Heart right ventricle (tissue), 16 donors: ENCODE data around the gene UBE2L5. TPM values are rescaled to one million over a fixed set of nuclear protein-coding genes. Genes with fewer than 3 reads are reported as not detected.

Experiments used
- ATAC-seq, 8 donors: fragments of 200-7000 bp; cut with Tn5 transposase; one replicate each; pipeline ENCODE4 v1.9.1; 2020; ENCODE audit warnings: mild to moderate bottlenecking in 8 of 8, moderate library complexity in 8 of 8, moderate number of reproducible peaks in 1 of 8
- DNase-seq, 2 donors: peaks; one replicate each; pipeline ENCODE4 v3.0.0-alpha.2; 2020
- H3K27ac ChIP-seq, 10 donors: fragments of 200-600 bp; sonication (generic) in 2 of 10; one replicate each; pipeline versions ENCODE4 v1.5.0 to v1.8.0; 2020 to 2022; ENCODE audit warnings: mild to moderate bottlenecking in 3 of 10
- H3K27me3 ChIP-seq, 7 donors: fragments of 200-600 bp; one replicate each; pipeline ENCODE4 v1.8.0; 2021 to 2022; ENCODE audit warnings: mild to moderate bottlenecking in 2 of 7
- H3K36me3 ChIP-seq, 9 donors: fragments of 200-600 bp; sonication (generic) in 1 of 9; one replicate each; pipeline versions ENCODE4 v1.5.0 to v1.8.0; 2020 to 2022; ENCODE audit warnings: mild to moderate bottlenecking in 2 of 9
- H3K4me1 ChIP-seq, 9 donors: fragments of 200-600 bp; sonication (generic) in 1 of 9; one replicate each; pipeline versions ENCODE4 v1.5.0 to v1.8.0; 2020 to 2022; ENCODE audit warnings: mild to moderate bottlenecking in 4 of 9
- H3K4me3 ChIP-seq, 10 donors: fragments of 200-600 bp; sonication (generic) in 2 of 10; one replicate each; pipeline versions ENCODE4 v1.5.0 to v1.8.0; 2020 to 2022; ENCODE audit warnings: mild to moderate bottlenecking in 7 of 10, moderate library complexity in 2 of 10
- H3K9me3 ChIP-seq, 11 donors: fragments of 200-600 bp in 10 of 11; sonication (generic) in 2 of 11; one replicate each; pipeline versions ENCODE4 v1.5.0 to v1.8.0; 2013 to 2022; ENCODE audit warnings: mild to moderate bottlenecking in 2 of 11, control low read depth in 1 of 11, moderate library complexity in 1 of 11
- WGBS, 2 donors: extraction: QIAGEN DNeasy Blood & Tissue Kit; methylation state at CpG; one replicate each; pipeline ENCODE4 v1.1.7; 2013; ENCODE audit warnings: inconsistent platforms in 1 of 2; 5-methylcytosine and 5-hydroxymethylcytosine counted together
- intact Hi-C, 10 donors: fragments of 100-400 bp; cut with DNase I; formaldehyde crosslinking; loops; one replicate each; pipeline versions ENCODE4 v1.11.1 to v1.14.2; 2022
- polyA plus RNA-seq, 2 donors: library from polyadenylated mRNA; stranded (reverse); fragments of 200-250 nt; gene quantifications; one replicate each; pipeline ENCODE4 v1.2.3, GENCODE V29; 2013
- total RNA-seq, 10 donors: library from RNA; stranded (reverse); fragmentation: NEBNext Ultra II Directional in 3 of 10; extraction: Animal tissue kit (Norgen Biotek cat#: 25700) in 3 of 10; gene quantifications; one replicate each; pipeline versions ENCODE4 v1.2.1 to v1.2.4, GENCODE V29; 2021 to 2023
- TF ChIP-seq, protein P1 (sequence below), 9 donors: fragments of 200-600 bp; sonication (generic) in 2 of 9; IDR thresholded peaks; one replicate each; pipeline versions ENCODE4 v1.5.0 to v1.8.0; 2021 to 2022; ENCODE audit warnings: antibody characterized with exemption in 9 of 9, mild to moderate bottlenecking in 5 of 9, moderate library complexity in 1 of 9
- donor health status: Arrhythmogenic right ventricular cardiomyopathy.
- donor health status: ischemic (EF 13 %, LVEDD 7.1; RV severe dilation, severe dysfunction).
- donor health status: healthy with polysubstance abuse.
- donor health status: DM: no; HTN: yes; CAD: no.
- donor health status: DM: no; HTN: no; CAD: no.
- donor health status: ischemic (EF 25% LVEDD 6.9; RV normal size, moderate dysfunction).
- donor health status: ischemic (EF 25% LVEDD 5.7; RV mildly dilated, moderate dysfunction).
- donor health status: healthy.
- donor health status: DM: yes; HTN: yes; CAD: no.
- donor health status: Ischemic cardiomyopathy.
- donor health status: ischemic (EF 35%, LVEDD 5.7; RV mildly dilated, moderate dysfunction).
- donor health status: nonischemic (EF 11% LVEDD 7.7; RV severe dilation, severe dysfunction).
- donor health status: DM: yes; HTN: yes; CAD: no.
- donor health status: PGD.
- donor health status: ischemic (EF 29% LVEDD 5.4; RV normal size, mild dysfunction).
- donor health status: nonischemic (EF 23%, LVEDD 6.1; RV moderate dilation, normal function).

Gene UBE2L5
- total and polyA plus RNA-seq, 12 donors = 0.04 to 0.42 TPM; not detected in 10

DNA sequence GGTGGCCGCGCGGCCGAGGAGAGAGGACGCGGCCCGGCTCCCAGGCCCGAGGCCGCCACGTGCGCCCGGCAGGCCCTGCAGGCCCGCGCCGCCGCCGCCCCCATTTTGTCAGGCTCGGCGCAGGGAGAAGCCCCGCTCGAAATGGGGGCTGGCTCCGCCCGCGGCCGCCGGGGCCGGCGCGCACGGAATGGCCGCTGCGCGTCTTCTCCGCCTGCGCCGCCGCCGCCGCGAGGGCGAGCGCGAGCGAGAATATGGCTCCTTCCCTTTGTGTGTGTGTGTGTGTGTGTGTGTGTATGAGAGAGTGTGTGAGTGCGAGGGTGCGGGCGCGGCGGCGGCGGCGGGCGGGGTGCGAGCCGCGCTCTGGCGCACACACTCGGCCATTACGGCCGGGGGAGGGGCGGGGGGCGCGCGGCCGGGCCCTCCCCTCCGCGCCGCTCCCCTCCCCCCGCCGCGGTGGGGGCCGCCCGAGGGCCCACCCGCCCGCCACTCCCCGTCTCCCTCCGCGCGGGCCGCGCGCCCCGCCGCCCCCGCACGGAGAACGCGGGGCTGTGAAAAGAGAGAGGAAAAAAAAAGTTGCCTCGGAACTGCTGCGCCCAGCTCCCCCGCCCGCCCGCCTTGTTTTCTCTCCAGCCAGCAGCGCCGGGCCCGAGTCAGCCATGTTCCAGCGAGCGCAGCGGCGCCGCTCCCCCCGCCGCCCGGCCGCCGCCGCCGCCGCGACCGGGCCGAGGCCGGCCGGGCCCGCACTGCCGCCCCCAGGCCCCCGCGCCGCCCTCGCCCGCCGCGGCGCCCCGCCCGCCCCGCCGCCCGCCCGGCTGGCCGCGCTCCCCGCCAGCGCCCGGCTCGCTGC lies 42.4 kb downstream of the UBE2L5 start:
- 1% methylated on average over 52 to 118 of the region's 136 CpGs for WGBS, 2 donors
- TF ChIP-seq, protein P1, sequence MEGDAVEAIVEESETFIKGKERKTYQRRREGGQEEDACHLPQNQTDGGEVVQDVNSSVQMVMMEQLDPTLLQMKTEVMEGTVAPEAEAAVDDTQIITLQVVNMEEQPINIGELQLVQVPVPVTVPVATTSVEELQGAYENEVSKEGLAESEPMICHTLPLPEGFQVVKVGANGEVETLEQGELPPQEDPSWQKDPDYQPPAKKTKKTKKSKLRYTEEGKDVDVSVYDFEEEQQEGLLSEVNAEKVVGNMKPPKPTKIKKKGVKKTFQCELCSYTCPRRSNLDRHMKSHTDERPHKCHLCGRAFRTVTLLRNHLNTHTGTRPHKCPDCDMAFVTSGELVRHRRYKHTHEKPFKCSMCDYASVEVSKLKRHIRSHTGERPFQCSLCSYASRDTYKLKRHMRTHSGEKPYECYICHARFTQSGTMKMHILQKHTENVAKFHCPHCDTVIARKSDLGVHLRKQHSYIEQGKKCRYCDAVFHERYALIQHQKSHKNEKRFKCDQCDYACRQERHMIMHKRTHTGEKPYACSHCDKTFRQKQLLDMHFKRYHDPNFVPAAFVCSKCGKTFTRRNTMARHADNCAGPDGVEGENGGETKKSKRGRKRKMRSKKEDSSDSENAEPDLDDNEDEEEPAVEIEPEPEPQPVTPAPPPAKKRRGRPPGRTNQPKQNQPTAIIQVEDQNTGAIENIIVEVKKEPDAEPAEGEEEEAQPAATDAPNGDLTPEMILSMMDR (IDR thresholded peaks at IDR 0.05) = no peak
- intact Hi-C loops = loop anchor here (1.0 to 10.0 kb wide), 19 partner anchors 42 to 400 kb away; partner anchors contain the start of genes USPL1 (in 8 of the 10) and UBE2L5 (in 2 of the 10)

DNA sequence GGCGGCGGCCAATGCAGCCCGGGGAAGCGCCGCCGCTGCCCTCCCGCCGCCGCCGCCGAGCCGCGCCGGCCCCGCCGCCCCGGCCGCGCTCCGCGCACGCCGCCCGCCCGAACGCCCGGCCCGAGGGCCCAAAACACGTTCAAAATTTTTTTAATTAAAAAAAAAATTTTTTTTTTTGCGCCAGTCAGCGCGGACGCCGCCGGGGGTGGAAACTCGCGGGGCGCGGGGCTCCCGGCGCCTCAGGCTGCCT lies 43.0 kb downstream of the UBE2L5 start:
- Histone ChIP-seq H3K27me3 (no peaks in the 10 kb centered on the region), H3K36me3 (peaks cover 0 to 28% (median 4%) of the 10 kb centered on the region in 9 donors), H3K4me3 (peak overlapping the region; percentile 54 to 98 (median 88)), H3K9me3 (no peaks in the 10 kb centered on the region), H3K4me1 (peaks cover 9 to 42% (median 35%) of the 10 kb centered on the region in 9 donors), H3K27ac (peak overlapping the region; percentile 96 to 100 (median 99))
- DNase-seq = no peak
- no peak for ATAC-seq
- TF ChIP-seq, protein P1 (IDR thresholded peaks at IDR 0.05) = no peak
- intact Hi-C loops = loop anchor here in 9 of 10 donors (1.0 to 10.0 kb wide), 14 partner anchors 42 to 400 kb away; partner anchors contain the start of genes USPL1 (in 7 of the 9) and UBE2L5 (in 1 of the 9)
- WGBS, 2 donors = 1% methylated on average over 29 to 41 of the region's 41 CpGs

More for the DNA sequence above, 42.4 kb downstream of the UBE2L5 start:
- peaks cover 0 to 31% (median 4%) of the 10 kb centered on the region in 9 donors for H3K36me3 ChIP-seq
- H3K4me3 ChIP-seq = peak overlapping the region; percentile 47 to 81 (median 69)
- peak; percentile 82 to 84 for DNase-seq
- peak overlapping the region; percentile 96 to 99 (median 99) for H3K27ac ChIP-seq
- H3K9me3 ChIP-seq = no peaks in the 10 kb centered on the region
- H3K27me3 ChIP-seq = no peaks in the 10 kb centered on the region
- peak; percentile 64 to 81 (median 74) for ATAC-seq
- peaks cover 9 to 45% (median 35%) of the 10 kb centered on the region in 9 donors for H3K4me1 ChIP-seq

DNA sequence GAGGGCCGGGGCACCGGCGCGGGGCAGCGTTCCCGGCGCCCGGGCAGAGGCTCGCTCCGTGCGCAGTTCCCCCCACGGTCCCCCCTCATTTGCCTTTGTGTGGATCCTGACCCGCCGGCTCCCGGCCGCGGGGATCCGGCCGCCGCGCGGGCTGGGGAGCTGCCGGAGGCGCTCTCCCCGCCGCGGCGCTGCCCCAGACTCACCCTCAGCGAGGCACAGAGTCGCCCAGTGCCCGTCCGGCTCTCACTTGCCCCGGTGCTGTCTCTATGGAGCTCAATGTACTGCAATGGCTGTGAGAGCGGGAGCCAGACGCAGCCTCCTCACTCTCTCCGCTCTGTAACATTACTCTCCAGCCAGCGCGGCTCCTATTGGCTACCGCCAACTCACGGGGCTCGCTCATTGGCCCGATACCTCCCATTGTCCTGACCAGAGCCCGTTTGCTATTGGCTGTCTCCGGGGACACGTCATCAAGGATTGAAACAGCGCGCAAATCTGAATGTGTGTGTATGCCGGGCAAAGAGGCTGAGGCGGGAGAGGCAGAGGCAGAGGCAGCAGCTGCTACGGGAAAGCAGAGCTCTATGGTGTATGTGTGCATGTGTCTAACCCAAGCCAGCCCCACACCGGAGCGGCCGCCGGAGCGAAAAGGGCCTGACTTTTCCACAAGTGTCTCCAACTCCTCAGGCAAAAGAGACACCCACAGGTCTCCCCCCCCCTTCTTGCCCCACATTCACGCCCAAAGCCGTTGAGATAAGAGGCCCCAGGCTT lies 43.5 kb downstream of the UBE2L5 start, which contains the start of gene HMGB1:
HMGB1 (minus strand) TSS at position 344 of the 765 bp plus-strand sequence. CDS start 2,256 bp downstream, outside the sequence.
- Histone ChIP-seq H3K36me3 (peaks cover 0 to 24% (median 4%) of the 10 kb centered on the region in 9 donors), H3K4me1 (peaks cover 9 to 42% (median 35%) of the 10 kb centered on the region in 9 donors), H3K27me3 (no peaks in the 10 kb centered on the region), H3K9me3 (no peaks in the 10 kb centered on the region), H3K27ac (peak within 1 kb of the TSS; percentile 96 to 100 (median 99)), H3K4me3 (peak within 1 kb of the TSS; percentile 54 to 98 (median 88))
- ATAC-seq (peak; percentile 95 to 99 (median 98)), DNase-seq (peak; percentile 96 to 98)
- TF ChIP-seq, protein P1 (IDR thresholded peaks at IDR 0.05) = no peak
- intact Hi-C loops = loop anchor here in 9 of 10 donors (1.0 to 10.0 kb wide), 15 partner anchors 43 to 399 kb away; partner anchors contain the start of genes USPL1 (in 7 of the 9) and UBE2L5 (in 1 of the 9)
- 0 to 1% methylated on average over 54 to 57 of the region's 57 CpGs for WGBS, 2 donors

DNA sequence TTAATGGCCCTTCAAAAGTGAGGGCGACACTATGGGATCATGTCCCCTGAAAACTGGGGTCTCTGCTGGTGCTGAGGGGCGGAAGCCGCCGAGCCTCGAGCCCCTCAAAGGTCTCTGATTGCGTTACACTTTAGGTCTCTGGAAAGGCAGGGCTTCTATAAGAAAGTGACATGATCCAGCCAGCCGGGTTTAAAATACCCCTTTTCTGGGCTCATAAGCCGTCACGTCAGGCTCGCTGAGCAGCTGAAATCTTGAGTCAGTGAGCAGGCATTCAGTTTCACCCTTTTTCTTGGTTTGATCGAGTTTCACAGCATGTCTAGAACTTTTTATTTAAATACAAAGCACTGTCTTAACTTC lies 44.0 kb downstream of the UBE2L5 start:
- H3K27ac ChIP-seq = peak overlapping the region in 1 of 10 donors; percentile 99
- no peaks in the 10 kb centered on the region for H3K9me3 ChIP-seq
- H3K4me1 ChIP-seq = peaks cover 9 to 41% (median 34%) of the 10 kb centered on the region in 9 donors
- H3K27me3 ChIP-seq = no peaks in the 10 kb centered on the region
- peaks cover 0 to 20% (median 4%) of the 10 kb centered on the region in 9 donors for H3K36me3 ChIP-seq
- peak overlapping the region in 5 of 10 donors; percentile 73 to 98 (median 87) for H3K4me3 ChIP-seq
- TF ChIP-seq, protein P1 (IDR thresholded peaks at IDR 0.05) = no peak
- DNase-seq (no peak), ATAC-seq (no peak)
- 4 to 6% methylated on average over 11 of the region's 11 CpGs for WGBS, 2 donors
- intact Hi-C loops = loop anchor here in 9 of 10 donors (2.0 to 10.0 kb wide), 10 partner anchors 59 to 398 kb away; no protein-coding TSS in a partner anchor
